ENCODE measurements around the gene TRIM28. TPM values are rescaled to one million over a fixed set of nuclear protein-coding genes. Genes with fewer than 3 reads are reported as not detected.

Gene TRIM28
- total RNA-seq, 4 donors from 2014 or later: 150 to 198 (median 179) TPM

GRCh38 chr19:58513213-58513693 lies 30.6 kb upstream of the TRIM28 start:
- H3K36me3 ChIP-seq: peaks cover 0 to 22% (median 14%) of the 10 kb centered on the region in 3 donors
- TF ChIP-seq POLR2A (IDR thresholded peaks at IDR 0.05): no peak
- TF ChIP-seq CTCF (IDR thresholded peaks at IDR 0.05): no peak
- DNase-seq: no peak
- intact Hi-C loops (cut with DNase I): no loop called here
- no peaks in the 10 kb centered on the region for H3K9me3 ChIP-seq
- H3K27ac ChIP-seq: peak overlapping the region; percentile 62 to 83 (median 74)
- H3K4me3 ChIP-seq: peak overlapping the region in 3 of 4 donors; percentile 41 to 69 (median 46)
- 70 to 92% methylated on average over 2 to 4 of the region's 10 CpGs for WGBS, 2 donors
- H3K27me3 ChIP-seq: no peaks in the 10 kb centered on the region
- peaks cover 17 to 52% (median 28%) of the 10 kb centered on the region in 3 donors for H3K4me1 ChIP-seq

- peaks cover 0 to 22% (median 14%) of the 10 kb centered on the region in 3 donors for H3K36me3 ChIP-seq
- H3K27me3 ChIP-seq: no peaks in the 10 kb centered on the region
- H3K4me1 ChIP-seq: peaks cover 23 to 59% (median 34%) of the 10 kb centered on the region in 3 donors
- WGBS, 2 donors: 8 to 47% methylated on average over 9 to 14 of the region's 66 CpGs
- intact Hi-C loops (cut with DNase I): no loop called here
- DNase-seq: no peak
- TF ChIP-seq POLR2A (IDR thresholded peaks at IDR 0.05) (peak in 1 of 4 donors; percentile 48), CTCF (IDR thresholded peaks at IDR 0.05) (peak; percentile 87 to 99 (median 98))
- peak overlapping the region; percentile 7 to 69 (median 44) for H3K4me3 ChIP-seq
- no peaks in the 10 kb centered on the region for H3K9me3 ChIP-seq
- H3K27ac ChIP-seq: peak overlapping the region; percentile 62 to 83 (median 74)
These were observed 29.9 kb upstream of the TRIM28 start for GRCh38 chr19:58513694-58514563.

- Histone ChIP-seq H3K9me3 (no peaks in the 10 kb centered on the region), H3K27ac (peak overlapping the region; percentile 62 to 83 (median 74)), H3K27me3 (no peaks in the 10 kb centered on the region), H3K36me3 (peaks cover 0 to 22% (median 14%) of the 10 kb centered on the region in 3 donors), H3K4me3 (peak overlapping the region; percentile 7 to 69 (median 44)), H3K4me1 (peaks cover 23 to 60% (median 34%) of the 10 kb centered on the region in 3 donors)
- WGBS, 2 donors: 40 to 80% methylated on average over 2 of the region's 3 CpGs
- TF ChIP-seq POLR2A (IDR thresholded peaks at IDR 0.05): no peak
- no peak for TF ChIP-seq CTCF (IDR thresholded peaks at IDR 0.05)
- no peak for DNase-seq
- intact Hi-C loops (cut with DNase I): no loop called here
These were observed 29.3 kb upstream of the TRIM28 start for GRCh38 chr19:58514564-58515022.

DNA sequence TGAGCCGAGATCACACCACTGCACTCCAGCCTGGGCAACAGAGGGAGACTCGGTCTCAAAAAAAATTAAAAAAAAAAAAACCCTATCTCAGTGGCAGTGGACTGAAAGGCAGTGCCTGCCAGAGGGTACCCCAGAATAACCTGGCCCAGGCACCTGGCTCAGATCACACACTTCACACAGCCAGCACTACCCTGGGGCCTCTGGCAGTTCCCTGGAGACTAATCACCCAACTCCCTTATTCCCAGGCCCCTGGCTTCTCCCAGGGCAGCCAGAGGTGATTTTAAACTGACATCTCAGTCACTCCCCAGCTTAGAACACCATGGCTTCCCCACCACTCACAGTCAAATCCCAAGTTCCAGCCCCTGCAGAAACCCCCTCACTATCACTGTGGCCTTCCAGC lies 28.6 kb upstream of the TRIM28 start:
- intact Hi-C loops (cut with DNase I): no loop called here
- Histone ChIP-seq H3K4me1 (peaks cover 26 to 63% (median 36%) of the 10 kb centered on the region in 3 donors), H3K4me3 (no peak overlapping the region), H3K9me3 (no peaks in the 10 kb centered on the region), H3K27ac (no peak overlapping the region), H3K36me3 (peaks cover 0 to 22% (median 14%) of the 10 kb centered on the region in 3 donors), H3K27me3 (no peaks in the 10 kb centered on the region)
- DNase-seq: no peak
- TF ChIP-seq POLR2A (IDR thresholded peaks at IDR 0.05) (no peak), CTCF (IDR thresholded peaks at IDR 0.05) (no peak)
- 100% methylated on average over 1 to 2 of the region's 2 CpGs for WGBS, 2 donors
